WTC11 (cell line): Measurements from ENCODE around the gene ARHGAP10.

Experiments
- CREB1 ChIP-seq: sonication (generic); formaldehyde crosslinking; IDR thresholded peaks from 2 replicates; pipeline ENCODE4 v1.8.0; 2023; ENCODE audit warnings: mild to moderate bottlenecking, missing genetic modification reagents
- CTCF ChIP-seq: fragments of 200-600 bp; IDR thresholded peaks from 2 replicates; pipeline ENCODE4 v1.8.0; 2022; ENCODE audit warnings: antibody characterized with exemption
- FOXP1 ChIP-seq: sonication (generic); formaldehyde crosslinking; IDR thresholded peaks from 2 replicates; pipeline ENCODE4 v1.8.0; 2022; ENCODE audit warnings: missing genetic modification reagents, mild to moderate bottlenecking, moderate library complexity, borderline replicate concordance
- GTF2I ChIP-seq: fragments of 250-450 bp; sonication (Bioruptor Pico); conservative IDR thresholded peaks from 2 replicates; pipeline ENCODE4 v1.4.0; 2021; ENCODE audit warnings: mild to moderate bottlenecking
- JUN ChIP-seq: sonication (generic); formaldehyde crosslinking; IDR thresholded peaks from 2 replicates; pipeline ENCODE4 v1.8.0; 2023; ENCODE audit warnings: mild to moderate bottlenecking, missing genetic modification reagents
- MAX ChIP-seq: sonication (generic); formaldehyde crosslinking; IDR thresholded peaks from 2 replicates; pipeline ENCODE4 v1.8.0; 2022; ENCODE audit warnings: mild to moderate bottlenecking, missing genetic modification reagents
- RELA ChIP-seq: sonication (generic); formaldehyde crosslinking; IDR thresholded peaks from 2 replicates; pipeline ENCODE4 v1.8.1; 2022; ENCODE audit warnings: missing genetic modification reagents, mild to moderate bottlenecking, borderline replicate concordance
- TEAD1 ChIP-seq: sonication (generic); formaldehyde crosslinking; IDR thresholded peaks from 2 replicates; pipeline ENCODE4 v1.8.0; 2022; ENCODE audit warnings: mild to moderate bottlenecking, missing genetic modification reagents
- TEAD4 ChIP-seq: sonication (generic); formaldehyde crosslinking; IDR thresholded peaks from 2 replicates; pipeline ENCODE4 v1.8.0; 2022; ENCODE audit warnings: mild to moderate bottlenecking, missing genetic modification reagents
- ZNF121 ChIP-seq: sonication (generic); formaldehyde crosslinking; IDR thresholded peaks from 2 replicates; pipeline ENCODE4 v1.8.0; 2023; ENCODE audit warnings: missing genetic modification reagents
- TF ChIP-seq, protein P1 (sequence below): sonication (generic); formaldehyde crosslinking; IDR thresholded peaks from 2 replicates; pipeline ENCODE4 v1.8.1; 2023; ENCODE audit warnings: mild to moderate bottlenecking, missing genetic modification reagents, moderate library complexity
- TF ChIP-seq, protein P2 (sequence below): sonication (generic); formaldehyde crosslinking; conservative IDR thresholded peaks from 2 replicates; pipeline ENCODE4 v1.8.1; 2023; ENCODE audit warnings: mild to moderate bottlenecking, low read depth, missing genetic modification reagents, moderate library complexity

DNA sequence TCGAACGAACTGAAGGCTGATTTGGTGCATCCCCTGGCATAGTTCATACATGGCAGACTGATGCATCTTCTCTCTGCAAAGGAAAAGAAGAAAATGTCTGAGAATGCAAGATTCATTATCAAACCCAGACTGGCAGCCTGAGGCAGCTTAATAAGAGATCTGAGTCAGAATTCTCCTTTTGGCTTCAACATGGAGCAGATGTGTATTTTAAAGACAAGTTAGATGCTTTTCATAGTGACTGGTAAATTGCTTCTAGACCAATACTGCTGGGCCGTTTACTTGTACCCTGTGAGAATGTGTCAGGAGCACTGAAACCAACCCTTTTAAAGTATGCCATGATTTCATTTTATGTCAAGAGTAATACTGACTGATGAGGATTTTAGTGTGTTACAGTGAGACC, 388.3 kb downstream of the ARHGAP10 start:
- no peak for TF ChIP-seq RELA (CRISPR knock-in tag)
- TF ChIP-seq, protein P1, sequence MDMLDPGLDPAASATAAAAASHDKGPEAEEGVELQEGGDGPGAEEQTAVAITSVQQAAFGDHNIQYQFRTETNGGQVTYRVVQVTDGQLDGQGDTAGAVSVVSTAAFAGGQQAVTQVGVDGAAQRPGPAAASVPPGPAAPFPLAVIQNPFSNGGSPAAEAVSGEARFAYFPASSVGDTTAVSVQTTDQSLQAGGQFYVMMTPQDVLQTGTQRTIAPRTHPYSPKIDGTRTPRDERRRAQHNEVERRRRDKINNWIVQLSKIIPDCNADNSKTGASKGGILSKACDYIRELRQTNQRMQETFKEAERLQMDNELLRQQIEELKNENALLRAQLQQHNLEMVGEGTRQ (CRISPR knock-in tag), result no peak
- no peak for TF ChIP-seq MAX (CRISPR knock-in tag)
- no peak for TF ChIP-seq CTCF
- TF ChIP-seq GTF2I, result no peak
- TF ChIP-seq FOXP1 (CRISPR knock-in tag), result no peak
- no peak for TF ChIP-seq JUN (CRISPR knock-in tag)
- no peak for TF ChIP-seq ZNF121 (CRISPR knock-in tag)
- no peak for TF ChIP-seq TEAD4 (CRISPR knock-in tag)
- TF ChIP-seq CREB1 (CRISPR knock-in tag), result no peak
- TF ChIP-seq, protein P2, sequence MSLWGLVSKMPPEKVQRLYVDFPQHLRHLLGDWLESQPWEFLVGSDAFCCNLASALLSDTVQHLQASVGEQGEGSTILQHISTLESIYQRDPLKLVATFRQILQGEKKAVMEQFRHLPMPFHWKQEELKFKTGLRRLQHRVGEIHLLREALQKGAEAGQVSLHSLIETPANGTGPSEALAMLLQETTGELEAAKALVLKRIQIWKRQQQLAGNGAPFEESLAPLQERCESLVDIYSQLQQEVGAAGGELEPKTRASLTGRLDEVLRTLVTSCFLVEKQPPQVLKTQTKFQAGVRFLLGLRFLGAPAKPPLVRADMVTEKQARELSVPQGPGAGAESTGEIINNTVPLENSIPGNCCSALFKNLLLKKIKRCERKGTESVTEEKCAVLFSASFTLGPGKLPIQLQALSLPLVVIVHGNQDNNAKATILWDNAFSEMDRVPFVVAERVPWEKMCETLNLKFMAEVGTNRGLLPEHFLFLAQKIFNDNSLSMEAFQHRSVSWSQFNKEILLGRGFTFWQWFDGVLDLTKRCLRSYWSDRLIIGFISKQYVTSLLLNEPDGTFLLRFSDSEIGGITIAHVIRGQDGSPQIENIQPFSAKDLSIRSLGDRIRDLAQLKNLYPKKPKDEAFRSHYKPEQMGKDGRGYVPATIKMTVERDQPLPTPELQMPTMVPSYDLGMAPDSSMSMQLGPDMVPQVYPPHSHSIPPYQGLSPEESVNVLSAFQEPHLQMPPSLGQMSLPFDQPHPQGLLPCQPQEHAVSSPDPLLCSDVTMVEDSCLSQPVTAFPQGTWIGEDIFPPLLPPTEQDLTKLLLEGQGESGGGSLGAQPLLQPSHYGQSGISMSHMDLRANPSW (CRISPR knock-in tag), result no peak
- no peak for TF ChIP-seq TEAD1 (CRISPR knock-in tag)
